IPS DF 19.7 (cell line): ENCODE data around the gene C22orf15.

Experiments
- DNase-seq: peaks from one replicate; pipeline ENCODE4 v3.0.0-alpha.2; 2013; ENCODE audit warnings: low read depth, low spot score

The C22orf15 gene

DNA sequence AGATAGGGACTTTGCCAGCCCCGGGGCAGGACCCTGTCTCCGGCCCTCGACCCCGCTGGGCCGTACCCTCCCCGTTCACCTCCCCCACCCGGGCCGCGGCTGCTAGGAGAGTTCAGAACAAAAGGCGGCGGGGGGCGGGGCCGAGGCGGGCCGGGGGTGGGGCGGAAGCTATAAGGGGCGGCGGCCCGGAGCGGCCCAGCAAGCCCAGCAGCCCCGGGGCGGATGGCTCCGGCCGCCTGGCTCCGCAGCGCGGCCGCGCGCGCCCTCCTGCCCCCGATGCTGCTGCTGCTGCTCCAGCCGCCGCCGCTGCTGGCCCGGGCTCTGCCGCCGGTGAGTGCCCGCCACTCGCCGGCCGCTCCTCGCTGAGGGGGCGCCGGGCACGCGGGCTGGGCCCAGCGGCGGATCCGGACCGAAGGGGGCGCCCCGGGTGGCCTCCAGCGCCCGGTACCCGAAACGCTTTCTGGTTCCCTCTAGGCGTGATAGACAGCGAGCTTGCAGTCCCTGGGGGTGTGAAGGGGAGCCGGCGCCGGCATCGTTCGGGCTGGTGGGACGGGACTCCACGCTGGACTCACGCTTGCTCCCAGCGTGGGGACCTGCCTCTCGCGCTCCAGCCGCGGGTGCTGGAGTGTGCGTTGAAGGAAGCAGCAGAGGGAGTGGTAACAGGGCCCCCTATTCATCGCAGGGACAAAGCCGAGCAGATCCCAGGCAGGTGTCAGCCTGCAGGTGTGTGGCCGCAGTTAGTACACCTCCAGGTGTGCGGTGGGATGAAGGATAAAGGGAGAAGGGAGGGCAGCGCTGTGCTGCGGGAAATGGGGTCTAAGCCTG lies 10.1 kb downstream of the C22orf15 start, which contains the start of gene MMP11:
MMP11 (plus strand) TSS at position 201 of the 825 bp plus-strand sequence; CDS start at position 223, 22 bp downstream.
- no peak for DNase-seq

DNA sequence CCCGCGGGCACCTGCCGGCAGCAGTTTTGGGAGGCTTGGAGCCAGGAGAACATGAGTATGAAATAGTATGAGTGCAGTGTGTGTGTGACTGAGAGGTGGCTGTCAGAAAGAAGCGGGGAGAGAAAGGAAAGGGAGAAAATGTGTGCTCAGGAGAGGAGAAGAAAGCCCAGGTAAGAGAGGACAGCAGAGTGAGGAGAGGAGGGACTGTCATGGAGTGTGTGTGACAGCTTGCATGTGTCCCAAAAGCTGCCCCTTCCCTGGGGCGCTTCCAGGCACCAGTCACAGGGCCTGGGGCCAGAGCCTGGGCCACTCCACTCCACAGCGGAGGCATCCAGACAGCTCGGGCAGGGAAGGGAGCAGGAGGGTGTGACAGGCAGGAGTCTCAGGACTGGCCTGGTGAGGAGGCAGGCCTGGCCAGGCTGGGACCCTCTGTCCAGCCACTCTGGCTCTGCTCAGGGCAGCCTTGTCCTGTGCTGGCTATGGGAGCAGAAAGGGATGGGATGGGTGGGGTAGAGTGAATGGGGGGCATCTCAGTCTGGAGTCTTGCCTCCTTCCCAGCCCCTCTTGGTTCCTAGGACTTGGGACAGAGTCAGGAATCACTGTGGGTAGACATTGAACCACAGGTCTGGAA lies 10.8 kb downstream of the C22orf15 start:
- no peak for DNase-seq

- no peak for DNase-seq
Measured at GRCh38 chr22:23774114-23774921, 11.5 kb downstream of the C22orf15 start.

GRCh38 chr22:23774922-23775436 lies 12.2 kb downstream of the C22orf15 start:
- DNase-seq: no peak

- no peak for DNase-seq
Measured at GRCh38 chr22:23775779-23776375, 13.1 kb downstream of the C22orf15 start.

DNA sequence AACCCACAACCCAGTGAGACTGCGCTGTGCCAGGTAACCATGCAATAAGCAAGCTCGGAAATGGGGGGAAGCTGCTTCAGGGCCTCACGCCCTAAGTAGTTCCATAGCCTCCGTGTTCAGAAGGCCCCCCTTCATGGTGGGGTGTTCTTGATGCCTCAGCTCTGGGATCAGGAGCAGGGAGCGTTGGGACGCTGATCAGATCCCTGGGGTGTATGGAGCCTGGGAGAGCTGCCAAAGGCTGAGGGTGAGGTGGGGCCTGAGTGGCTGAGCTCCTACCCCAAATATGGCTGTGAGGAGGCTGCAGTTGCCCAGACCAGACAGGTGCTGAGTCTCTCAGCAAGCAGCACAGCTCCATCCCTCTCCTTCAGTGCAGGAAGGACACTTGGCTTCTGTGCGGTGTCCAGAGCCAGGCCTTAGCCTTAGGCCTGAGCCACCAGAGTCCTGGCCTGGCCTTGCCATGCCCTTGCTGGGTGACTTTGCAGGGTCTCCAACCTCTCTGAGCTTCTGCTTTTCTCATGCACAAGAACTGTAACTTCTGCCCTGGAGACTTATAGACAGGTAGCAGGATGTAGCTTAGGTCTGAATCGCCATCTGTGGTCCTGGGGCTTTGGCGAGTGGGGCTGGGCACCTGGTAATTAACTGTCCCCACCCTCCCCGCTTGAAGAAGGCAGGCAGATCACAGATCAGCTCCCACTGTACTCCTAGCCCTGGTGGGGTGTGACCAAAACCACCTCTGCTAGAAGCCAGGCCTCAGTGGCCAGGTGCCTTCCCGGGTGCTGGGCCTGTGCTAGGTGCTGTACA lies 15.2 kb downstream of the C22orf15 start:
- no peak for DNase-seq

GRCh38 chr22:23778577-23778900 lies 15.7 kb downstream of the C22orf15 start:
- no peak for DNase-seq

- no peak for DNase-seq
Measured at GRCh38 chr22:23779083-23779482, 16.3 kb downstream of the C22orf15 start.

GRCh38 chr22:23779731-23780130 lies 16.9 kb downstream of the C22orf15 start:
- no peak for DNase-seq

DNA sequence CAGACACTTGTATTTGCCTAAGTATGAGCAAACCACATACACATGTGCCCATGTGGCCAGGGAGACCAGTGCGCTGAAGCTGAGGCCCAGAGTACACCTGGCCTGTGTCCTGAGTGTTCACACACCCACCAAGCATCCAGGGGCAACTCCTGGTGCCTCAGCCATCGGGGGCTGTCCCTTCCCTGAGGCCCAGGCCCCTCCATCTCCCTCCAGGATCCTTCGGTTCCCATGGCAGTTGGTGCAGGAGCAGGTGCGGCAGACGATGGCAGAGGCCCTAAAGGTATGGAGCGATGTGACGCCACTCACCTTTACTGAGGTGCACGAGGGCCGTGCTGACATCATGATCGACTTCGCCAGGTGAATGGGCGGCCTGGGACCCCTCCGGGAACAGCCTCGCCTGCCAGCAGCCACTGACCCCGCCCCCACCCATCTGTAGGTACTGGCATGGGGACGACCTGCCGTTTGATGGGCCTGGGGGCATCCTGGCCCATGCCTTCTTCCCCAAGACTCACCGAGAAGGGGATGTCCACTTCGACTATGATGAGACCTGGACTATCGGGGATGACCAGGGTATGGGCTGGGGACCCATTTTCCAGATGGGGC lies 17.5 kb downstream of the C22orf15 start:
- DNase-seq: no peak

- DNase-seq: no peak
Measured at GRCh38 chr22:23781065-23781464, 18.3 kb downstream of the C22orf15 start.

DNA sequence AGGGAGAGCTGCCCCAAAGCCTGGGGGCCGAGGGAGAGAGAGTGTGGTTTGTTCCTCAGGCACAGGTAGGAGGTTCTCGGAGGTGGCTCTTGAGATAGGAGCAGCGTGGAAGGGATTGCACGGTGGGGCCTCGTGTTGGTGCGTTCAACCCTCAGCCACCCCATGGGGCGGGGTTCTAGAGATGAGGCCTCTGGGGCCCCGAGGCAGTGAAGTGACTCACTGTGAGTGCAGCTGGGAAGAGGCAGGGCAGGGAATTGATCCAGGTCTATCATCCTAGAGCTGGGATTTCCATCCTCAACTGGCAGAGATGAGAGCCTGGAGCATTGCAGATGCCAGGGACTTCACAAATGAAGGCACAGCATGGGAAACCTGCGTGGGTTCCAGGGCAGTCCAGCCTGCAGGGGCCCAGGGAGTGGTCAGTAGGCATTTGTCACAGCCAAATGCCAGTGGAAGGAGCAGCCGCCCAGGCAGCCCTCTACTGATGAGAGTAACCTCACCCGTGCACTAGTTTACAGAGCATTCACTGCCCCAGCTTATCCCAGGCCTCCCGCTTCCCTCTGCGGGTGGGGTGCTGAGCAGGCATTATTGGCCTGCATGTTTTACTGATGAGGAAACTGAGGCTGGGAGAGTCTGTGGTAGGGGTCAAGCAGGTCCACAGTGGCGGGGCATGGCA lies 18.9 kb downstream of the C22orf15 start:
- no peak for DNase-seq

- no peak for DNase-seq
Measured at GRCh38 chr22:23782252-23782651, 19.5 kb downstream of the C22orf15 start.

GRCh38 chr22:23782703-23783102 lies 19.9 kb downstream of the C22orf15 start:
- DNase-seq: no peak

- DNase-seq: no peak
Measured at GRCh38 chr22:23783265-23784150, 20.7 kb downstream of the C22orf15 start.

GRCh38 chr22:23784215-23784732 lies 21.5 kb downstream of the C22orf15 start:
- DNase-seq: no peak

- DNase-seq: no peak
Measured at GRCh38 chr22:23786261-23786710, 23.5 kb downstream of the C22orf15 start.

GRCh38 chr22:23786752-23787599 lies 24.2 kb downstream of the C22orf15 start, which contains the start of gene SMARCB1:
Gene SMARCB1 (plus strand): TSS chr22:23786966. CDS start chr22:23787170, 204 bp downstream.
- DNase-seq: no peak
